ENCODE results near the gene LRP6. TPM values are rescaled to one million over a fixed set of nuclear protein-coding genes. Genes with fewer than 3 reads are reported as not detected.
A peak's percentile ranks its signal among the peaks of the same experiment; 100 is the strongest.

LRP6 gene
- total RNA-seq, 1 donor from 2014 or later = 40.9 TPM

DNA sequence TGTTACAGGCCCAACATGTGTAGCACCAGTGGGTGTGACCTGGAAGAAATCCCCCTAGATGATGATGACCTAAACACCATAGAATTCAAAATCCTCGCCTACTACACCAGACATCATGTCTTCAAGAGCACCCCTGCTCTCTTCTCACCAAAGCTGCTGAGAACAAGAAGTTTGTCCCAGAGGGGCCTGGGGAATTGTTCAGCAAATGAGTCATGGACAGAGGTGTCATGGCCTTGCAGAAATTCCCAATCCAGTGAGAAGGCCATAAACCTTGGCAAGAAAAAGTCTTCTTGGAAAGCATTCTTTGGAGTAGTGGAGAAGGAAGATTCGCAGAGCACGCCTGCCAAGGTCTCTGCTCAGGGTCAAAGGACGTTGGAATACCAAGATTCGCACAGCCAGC is 187.6 kb downstream of the LRP6 start:
- Histone ChIP-seq H3K79me2 (ENCODE audit: insufficient read depth, low read length) (no peaks in the 10 kb centered on the region), H3K4me1 (ENCODE audit: insufficient read depth, low read length) (peaks cover 5% of the 10 kb centered on the region), H3K36me3 (ENCODE audit: insufficient read depth, low read length) (no peaks in the 10 kb centered on the region), H2AFZ (ENCODE audit: low read depth, low read length) (no peak overlapping the region), H3K27ac (ENCODE audit: low read depth, low read length) (no peak overlapping the region), H3K4me3 (ENCODE audit: insufficient read depth, low read depth, low read length) (no peak overlapping the region), H3K4me2 (ENCODE audit: low read length) (no peak overlapping the region), H3K27me3 (ENCODE audit: insufficient read depth, low read length) (peaks cover 2% of the 10 kb centered on the region), H3K9me3 (ENCODE audit: insufficient read depth, low read depth, low read length) (no peaks in the 10 kb centered on the region), H4K20me1 (ENCODE audit: insufficient read depth, low read length) (no peaks in the 10 kb centered on the region), H3K9ac (ENCODE audit: low read length) (no peak overlapping the region)
- Mint-ChIP-seq H3K27ac (ENCODE audit: unreplicated experiment) (peak overlapping the region; percentile 89), H3K36me3 (ENCODE audit: low read depth, unreplicated experiment) (no peaks in the 10 kb centered on the region), H3K9me3 (ENCODE audit: unreplicated experiment) (peaks cover 1% of the 10 kb centered on the region), H3K4me1 (ENCODE audit: low read depth, unreplicated experiment) (peaks cover 6% of the 10 kb centered on the region), H3K4me3 (ENCODE audit: unreplicated experiment) (no peak overlapping the region), H3K27me3 (ENCODE audit: low read depth, unreplicated experiment) (peaks cover 3% of the 10 kb centered on the region)
- no peak for TF ChIP-seq EZH2 (IDR thresholded peaks at IDR 0.05; ENCODE audit: insufficient read depth, low read length)
- TF ChIP-seq CTCF (IDR thresholded peaks at IDR 0.05; ENCODE audit: insufficient read depth, low read depth, low read length) = no peak
- FAIRE-seq (no peak), DNase-seq (ENCODE audit: low read depth) (peak; percentile 64)

GRCh38 chr12:12072064-12072760 is 194.6 kb downstream of the LRP6 start:
- TF ChIP-seq EZH2 (IDR thresholded peaks at IDR 0.05; ENCODE audit: insufficient read depth, low read length) = no peak
- no peak for TF ChIP-seq CTCF (IDR thresholded peaks at IDR 0.05; ENCODE audit: insufficient read depth, low read depth, low read length)
- H3K79me2 ChIP-seq (ENCODE audit: insufficient read depth, low read length) = no peaks in the 10 kb centered on the region
- peaks cover 12% of the 10 kb centered on the region for H3K27me3 ChIP-seq (ENCODE audit: insufficient read depth, low read length)
- Mint-ChIP-seq H3K27ac (ENCODE audit: unreplicated experiment) (no peak overlapping the region), H3K4me3 (ENCODE audit: unreplicated experiment) (no peak overlapping the region), H3K4me1 (ENCODE audit: low read depth, unreplicated experiment) (peaks cover 8% of the 10 kb centered on the region), H3K9me3 (ENCODE audit: unreplicated experiment) (no peaks in the 10 kb centered on the region), H3K27me3 (ENCODE audit: low read depth, unreplicated experiment) (peaks cover 11% of the 10 kb centered on the region), H3K36me3 (ENCODE audit: low read depth, unreplicated experiment) (no peaks in the 10 kb centered on the region)
- H3K9ac ChIP-seq (ENCODE audit: low read length) = no peak overlapping the region
- FAIRE-seq (no peak), DNase-seq (ENCODE audit: low read depth) (no peak)
- H3K4me1 ChIP-seq (ENCODE audit: insufficient read depth, low read length) = no peaks in the 10 kb centered on the region
- H3K36me3 ChIP-seq (ENCODE audit: insufficient read depth, low read length) = no peaks in the 10 kb centered on the region
- H3K9me3 ChIP-seq (ENCODE audit: insufficient read depth, low read depth, low read length) = no peaks in the 10 kb centered on the region
- no peak overlapping the region for H3K27ac ChIP-seq (ENCODE audit: low read depth, low read length)
- H3K4me2 ChIP-seq (ENCODE audit: low read length) = no peak overlapping the region
- H4K20me1 ChIP-seq (ENCODE audit: insufficient read depth, low read length) = no peaks in the 10 kb centered on the region
- H2AFZ ChIP-seq (ENCODE audit: low read depth, low read length) = no peak overlapping the region
- H3K4me3 ChIP-seq (ENCODE audit: insufficient read depth, low read depth, low read length) = no peak overlapping the region

All from astrocyte (in vitro differentiated cells and primary cell).